Measurements from ENCODE around the gene CENPK.
"Not testable (repeated sequence)": the region's sequence is repeated elsewhere in the genome, so short reads cannot be mapped to it uniquely, and the experiment has no call there.

Gene CENPK

DNA sequence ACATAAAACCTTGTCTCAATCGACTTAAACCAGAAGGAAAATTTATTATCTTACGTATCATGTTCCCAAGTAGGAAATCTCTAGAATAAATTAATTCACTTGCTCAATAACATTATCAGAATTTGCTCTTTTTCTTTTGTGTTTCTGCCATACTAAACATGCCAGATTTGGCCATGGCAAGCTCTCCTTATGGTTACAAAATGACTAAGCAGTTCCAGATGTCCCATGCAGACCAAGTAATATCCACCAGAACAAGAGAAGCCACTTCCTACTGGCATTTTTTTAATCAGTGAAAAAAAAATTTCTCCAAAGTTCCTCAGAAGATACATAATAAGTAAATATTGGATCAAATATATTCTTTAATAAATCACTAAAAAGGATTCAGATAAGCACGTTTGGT is 56.0 kb downstream of the CENPK start:
- DNase-seq (ENCODE audit: low spot score), result no peak

GRCh38 chr5:65489119-65489518 is 73.8 kb downstream of the CENPK start:
- no peak for DNase-seq (ENCODE audit: low spot score)

- not testable (repeated sequence) for DNase-seq (ENCODE audit: low spot score)
Measured at GRCh38 chr5:65488038-65488687, 74.8 kb downstream of the CENPK start.

DNA sequence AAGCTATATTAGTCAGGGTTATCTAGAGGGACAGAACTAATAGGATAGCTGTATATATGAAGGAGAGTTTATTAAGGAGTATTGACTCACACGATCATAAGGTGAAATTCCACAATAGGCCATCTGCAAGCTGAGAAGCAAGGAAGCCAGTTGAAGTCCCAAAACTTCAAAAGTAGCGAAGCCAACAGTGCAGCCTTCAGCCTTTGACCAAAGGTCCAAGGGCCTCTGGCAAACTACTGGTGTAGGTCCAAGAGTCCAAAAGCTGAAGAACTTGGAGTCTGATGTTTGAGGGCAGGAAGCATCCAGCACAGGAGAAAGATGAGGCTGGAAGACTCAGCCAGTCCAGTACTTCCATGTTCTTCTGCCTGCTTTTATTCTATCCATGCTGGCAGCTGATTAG is 76.2 kb downstream of the CENPK start:
- DNase-seq (ENCODE audit: low spot score), result not testable (repeated sequence)

GRCh38 chr5:65485405-65485804 is 77.6 kb downstream of the CENPK start:
- DNase-seq (ENCODE audit: low spot score), result no peak

GRCh38 chr5:65483546-65484346 is 79.2 kb downstream of the CENPK start:
- DNase-seq (ENCODE audit: low spot score), result peak; percentile 32

DNA sequence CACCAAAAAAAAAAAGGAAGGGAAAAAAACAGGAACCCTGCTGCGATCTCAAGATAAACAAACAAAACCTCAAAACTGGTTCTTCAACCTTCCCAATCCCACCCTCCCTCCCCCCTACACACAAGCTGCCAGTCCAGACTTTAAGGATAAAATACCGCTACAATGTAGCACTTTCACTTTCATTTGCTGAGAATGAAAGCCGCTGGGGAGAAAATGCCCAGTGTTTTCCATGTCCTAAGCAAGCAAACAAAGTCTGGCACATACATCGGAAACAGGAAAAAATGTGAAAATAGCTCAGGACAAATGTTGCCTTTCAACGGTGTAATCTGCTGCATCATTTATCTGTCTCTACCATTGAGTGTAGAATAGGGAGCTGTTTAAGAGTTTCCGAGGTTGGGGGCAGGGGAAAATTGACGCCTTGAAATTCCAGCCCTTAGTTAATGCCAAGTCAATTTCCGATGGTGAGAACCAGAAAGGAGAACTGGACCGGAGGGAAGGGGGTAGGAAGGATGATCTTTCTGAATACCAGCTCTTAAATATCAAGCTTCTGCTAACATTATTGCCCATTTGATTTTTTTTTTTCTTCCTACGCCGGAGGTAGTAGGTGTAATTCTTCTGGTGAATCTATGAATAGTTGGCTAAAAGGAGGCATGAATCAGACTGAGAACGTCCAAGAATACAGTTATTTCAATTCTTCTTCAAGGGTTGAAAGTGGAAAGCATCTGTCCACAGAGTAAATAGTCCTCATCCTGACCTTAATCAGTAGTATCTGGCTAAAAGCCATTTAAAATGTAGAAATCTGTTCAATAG is 80.0 kb downstream of the CENPK start:
- peak; percentile 34 for DNase-seq (ENCODE audit: low spot score)

GRCh38 chr5:65482296-65482735 is 80.7 kb downstream of the CENPK start:
- DNase-seq (ENCODE audit: low spot score), result no peak

DNA sequence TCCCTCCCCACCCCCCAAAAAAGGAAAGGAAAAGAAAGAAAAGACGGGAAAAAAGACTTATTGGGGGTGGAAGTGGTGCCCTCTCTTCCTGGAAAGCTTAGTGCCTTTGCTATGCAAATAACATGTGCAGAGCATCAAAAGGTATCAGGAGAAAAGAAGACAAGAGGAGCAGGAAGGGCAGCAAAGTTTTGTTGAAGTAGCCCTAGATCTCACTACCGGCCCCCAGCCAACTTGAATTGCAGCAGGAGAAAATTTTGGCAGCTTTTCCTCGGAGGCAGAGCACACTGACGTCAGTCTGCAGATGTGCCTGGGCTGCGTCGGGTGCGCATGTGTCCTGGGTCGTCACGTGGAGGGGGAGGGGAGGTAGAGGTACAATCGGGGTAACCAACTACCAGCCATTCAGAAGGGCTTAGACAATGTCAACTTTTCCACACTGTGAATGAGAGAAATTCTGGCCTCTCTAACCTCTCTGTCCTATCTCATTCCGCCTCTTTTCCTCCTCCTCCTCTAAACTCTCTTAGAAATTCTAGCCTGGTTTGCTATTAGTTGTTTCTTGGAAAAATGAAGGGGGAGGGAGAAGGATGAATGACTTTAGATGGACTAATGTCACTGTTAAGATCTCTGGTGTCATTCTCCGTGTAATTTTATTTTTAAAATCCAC is 81.2 kb downstream of the CENPK start, which contains the start of gene ADAMTS6:
Gene ADAMTS6, minus strand, starts transcription at position 286 of the 661 bp plus-strand sequence. CDS start 8,247 bp downstream, outside the sequence.
- peak; percentile 78 for DNase-seq (ENCODE audit: low spot score)

- DNase-seq (ENCODE audit: low spot score), result no peak
Measured at GRCh38 chr5:65481171-65481581, 81.8 kb downstream of the CENPK start.

DNA sequence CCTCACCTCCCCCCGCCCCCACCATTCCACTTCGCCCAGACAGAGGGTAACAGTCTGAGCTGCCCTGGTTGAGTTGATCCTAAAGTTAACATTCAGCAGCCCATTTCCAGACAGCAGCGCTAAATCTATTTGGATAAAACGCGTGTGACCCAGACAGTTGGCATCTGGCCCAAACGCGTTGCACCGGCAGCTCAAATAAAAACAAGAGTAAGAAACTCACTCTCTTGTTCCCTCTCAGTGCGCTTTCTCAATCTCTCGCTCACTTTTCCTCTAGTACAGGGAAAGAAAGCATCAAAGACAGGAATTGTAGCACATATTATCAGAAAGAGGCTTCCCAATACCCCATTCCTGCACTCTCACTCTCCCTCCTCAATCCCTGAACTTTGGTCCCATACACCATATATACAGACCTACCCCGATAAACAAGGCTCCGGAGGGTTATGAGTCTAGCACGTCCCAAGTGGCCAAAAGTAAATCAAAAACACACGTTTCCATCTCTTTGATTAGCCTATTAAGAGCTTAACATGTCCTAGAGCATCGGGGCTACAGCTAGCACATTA is 82.6 kb downstream of the CENPK start:
- DNase-seq (ENCODE audit: low spot score), result no peak

- DNase-seq (ENCODE audit: low spot score), result no peak
Measured at GRCh38 chr5:65479527-65479926, 83.4 kb downstream of the CENPK start.

DNA sequence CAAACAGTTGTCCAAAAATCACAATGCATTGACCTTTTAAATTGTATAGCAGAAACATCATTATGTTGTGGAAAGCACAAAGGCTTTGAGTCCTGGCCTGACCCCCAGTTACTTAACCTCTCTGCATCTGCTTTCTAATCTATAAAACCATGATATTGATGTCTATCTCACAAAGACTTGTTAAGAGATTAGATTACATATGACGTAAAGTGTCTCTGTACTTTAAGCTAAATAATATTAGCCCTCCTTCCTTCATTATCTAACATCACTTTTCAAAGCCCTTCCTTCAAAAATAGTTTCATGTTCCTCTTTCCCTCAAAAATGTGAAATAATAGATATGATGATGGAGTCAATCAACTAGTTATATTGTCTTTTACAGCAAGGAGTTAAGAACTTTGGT is 84.6 kb downstream of the CENPK start:
- DNase-seq (ENCODE audit: low spot score), result no peak

DNA sequence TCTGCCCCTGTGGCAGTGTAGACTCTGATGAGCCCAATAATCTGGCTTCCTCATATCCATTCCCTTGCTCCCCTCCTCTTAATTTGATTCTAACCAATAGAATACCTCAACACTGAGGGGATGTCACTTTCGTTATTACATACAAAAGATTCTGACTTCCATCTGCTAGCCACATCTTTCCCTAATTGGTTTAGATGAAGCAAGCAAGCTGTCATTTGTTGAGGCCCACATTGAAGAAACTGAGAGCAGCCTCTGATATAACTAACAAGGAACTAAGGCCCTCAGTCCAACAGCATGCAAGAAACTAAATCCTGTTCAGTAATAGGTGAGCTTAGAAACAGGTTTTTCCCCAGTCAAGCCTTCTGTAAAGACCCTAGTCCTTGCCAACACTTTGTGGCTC is 87.1 kb downstream of the CENPK start:
- DNase-seq (ENCODE audit: low spot score), result no peak

- no peak for DNase-seq (ENCODE audit: low spot score)
Measured at GRCh38 chr5:65475336-65475735, 87.6 kb downstream of the CENPK start.

DNA sequence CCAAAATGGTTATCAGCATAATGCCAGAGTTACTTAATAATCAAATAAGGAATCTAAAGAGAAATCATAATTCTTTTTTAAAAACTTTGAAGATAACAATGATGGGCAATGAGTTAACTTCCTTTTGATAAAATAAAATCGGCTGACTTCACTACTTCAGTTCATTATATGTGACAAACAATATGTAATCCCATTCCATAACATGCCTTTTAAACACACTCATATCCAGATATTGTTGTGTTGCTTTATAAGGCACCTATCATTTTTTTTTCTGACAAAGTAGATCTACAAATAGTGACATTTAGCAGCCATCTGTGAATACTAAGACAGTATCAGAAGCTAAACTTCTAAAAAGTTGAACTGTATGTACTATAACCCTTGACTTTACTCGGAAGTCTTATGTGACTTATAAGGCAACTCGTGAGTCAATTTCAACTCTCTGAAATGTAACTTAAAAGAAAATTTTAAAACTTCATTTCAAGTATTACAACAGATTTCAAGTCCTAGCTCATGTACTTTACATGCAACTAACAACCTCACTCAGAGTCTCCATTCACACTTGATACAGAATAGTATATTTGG is 88.7 kb downstream of the CENPK start:
- DNase-seq (ENCODE audit: low spot score), result no peak

DNA sequence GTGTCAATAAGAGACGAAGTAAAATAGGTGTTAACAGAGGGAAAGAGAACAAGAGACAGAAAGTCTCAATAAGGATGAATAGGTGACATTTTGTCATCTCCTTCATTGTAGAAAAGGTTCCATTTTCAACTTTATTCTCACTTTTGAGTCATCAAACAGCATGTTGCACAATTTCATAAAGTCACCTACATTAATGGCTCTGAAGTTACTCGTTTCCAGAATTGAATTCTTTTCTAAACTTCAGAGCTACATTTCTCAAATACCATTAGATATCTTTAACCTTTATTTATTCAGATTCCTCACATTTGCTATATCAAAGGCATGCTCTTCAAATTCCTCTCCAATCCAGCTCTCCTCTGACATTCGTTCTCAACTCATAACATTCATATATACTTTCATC is 94.3 kb downstream of the CENPK start:
- DNase-seq (ENCODE audit: low spot score), result no peak

Data from iPS-NIHi11 (cell line).